HEK293T (cell line): ENCODE data around the gene SETD1A.

Experiments used
- FOXA1 ChIP-seq: fragments of 450-650 bp; IDR thresholded peaks from 2 replicates; pipeline ENCODE4 v1.6.1; 2016; ENCODE audit warnings: mild to moderate bottlenecking
- FOXK2 ChIP-seq: fragments of 450-650 bp; IDR thresholded peaks from 2 replicates; pipeline ENCODE4 v1.6.1; 2016; ENCODE audit warnings: mild to moderate bottlenecking
- L3MBTL2 ChIP-seq: fragments of 450-650 bp; conservative IDR thresholded peaks from 2 replicates; pipeline ENCODE4 v1.6.1; 2016; ENCODE audit warnings: mild to moderate bottlenecking
- SP1 ChIP-seq: fragments of 450-650 bp; IDR thresholded peaks from 2 replicates; pipeline ENCODE4 v1.6.1; 2017
- SUZ12 ChIP-seq: fragments of 450-650 bp; IDR thresholded peaks from 2 replicates; pipeline ENCODE4 v1.6.1; 2016; ENCODE audit warnings: mild to moderate bottlenecking

GRCh38 chr16:30937692-30938091 is 19.9 kb upstream of the SETD1A start:
- TF ChIP-seq FOXK2, result no peak
- no peak for TF ChIP-seq SUZ12
- no peak for TF ChIP-seq SP1
- TF ChIP-seq FOXA1, result no peak
- no peak for TF ChIP-seq L3MBTL2
